Measurements from ENCODE around the gene PRR3. TPM values are rescaled to one million over a fixed set of nuclear protein-coding genes. Genes with fewer than 3 reads are reported as not detected.

The PRR3 gene
- total and polyA plus RNA-seq, 2 experiments from 2014 or later = 10.9 to 15.2 TPM

- TF ChIP-seq STAT1 (IDR thresholded peaks at IDR 0.05; ENCODE audit: unreplicated experiment) = no peak
- TF ChIP-seq POLR2AphosphoS5 (IDR thresholded peaks at IDR 0.05; ENCODE audit: low read depth) = no peak
- TF ChIP-seq EZH2 (IDR thresholded peaks at IDR 0.05; ENCODE audit: low read depth, unreplicated experiment) = no peak
- TF ChIP-seq, protein P1, sequence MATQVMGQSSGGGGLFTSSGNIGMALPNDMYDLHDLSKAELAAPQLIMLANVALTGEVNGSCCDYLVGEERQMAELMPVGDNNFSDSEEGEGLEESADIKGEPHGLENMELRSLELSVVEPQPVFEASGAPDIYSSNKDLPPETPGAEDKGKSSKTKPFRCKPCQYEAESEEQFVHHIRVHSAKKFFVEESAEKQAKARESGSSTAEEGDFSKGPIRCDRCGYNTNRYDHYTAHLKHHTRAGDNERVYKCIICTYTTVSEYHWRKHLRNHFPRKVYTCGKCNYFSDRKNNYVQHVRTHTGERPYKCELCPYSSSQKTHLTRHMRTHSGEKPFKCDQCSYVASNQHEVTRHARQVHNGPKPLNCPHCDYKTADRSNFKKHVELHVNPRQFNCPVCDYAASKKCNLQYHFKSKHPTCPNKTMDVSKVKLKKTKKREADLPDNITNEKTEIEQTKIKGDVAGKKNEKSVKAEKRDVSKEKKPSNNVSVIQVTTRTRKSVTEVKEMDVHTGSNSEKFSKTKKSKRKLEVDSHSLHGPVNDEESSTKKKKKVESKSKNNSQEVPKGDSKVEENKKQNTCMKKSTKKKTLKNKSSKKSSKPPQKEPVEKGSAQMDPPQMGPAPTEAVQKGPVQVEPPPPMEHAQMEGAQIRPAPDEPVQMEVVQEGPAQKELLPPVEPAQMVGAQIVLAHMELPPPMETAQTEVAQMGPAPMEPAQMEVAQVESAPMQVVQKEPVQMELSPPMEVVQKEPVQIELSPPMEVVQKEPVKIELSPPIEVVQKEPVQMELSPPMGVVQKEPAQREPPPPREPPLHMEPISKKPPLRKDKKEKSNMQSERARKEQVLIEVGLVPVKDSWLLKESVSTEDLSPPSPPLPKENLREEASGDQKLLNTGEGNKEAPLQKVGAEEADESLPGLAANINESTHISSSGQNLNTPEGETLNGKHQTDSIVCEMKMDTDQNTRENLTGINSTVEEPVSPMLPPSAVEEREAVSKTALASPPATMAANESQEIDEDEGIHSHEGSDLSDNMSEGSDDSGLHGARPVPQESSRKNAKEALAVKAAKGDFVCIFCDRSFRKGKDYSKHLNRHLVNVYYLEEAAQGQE (IDR thresholded peaks at IDR 0.05; ENCODE audit: unreplicated experiment) = no peak
- TF ChIP-seq ETS1 (IDR thresholded peaks at IDR 0.05) = no peak
- TF ChIP-seq CTCF (conservative IDR thresholded peaks at IDR 0.05; ENCODE audit: low read depth in 2 of 2) = no peak
These were observed 23.4 kb upstream of the PRR3 start (continued) for GRCh38 chr6:30533460-30534294.

DNA sequence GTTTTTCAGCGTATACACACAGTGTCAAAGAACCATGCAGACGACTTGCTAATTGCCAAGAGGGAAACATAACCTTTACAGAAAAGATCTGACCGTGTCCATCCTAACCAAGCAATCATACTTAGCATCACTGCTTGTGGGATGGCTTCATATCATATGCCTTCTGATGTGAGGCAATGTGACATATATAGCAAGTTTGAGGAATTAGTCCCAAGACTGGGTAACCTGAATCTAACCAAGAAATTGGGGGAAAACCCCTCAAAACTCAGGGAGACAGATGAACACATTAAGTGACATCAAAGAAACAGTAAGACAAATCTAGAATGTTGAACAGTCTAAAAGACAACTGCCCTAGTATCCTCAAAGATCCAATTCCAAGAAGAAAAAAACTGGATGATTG lies 19.2 kb upstream of the PRR3 start:
- Mint-ChIP-seq H3K4me1 (peaks cover 9% of the 10 kb centered on the region), H3K27me3 (ENCODE audit: insufficient read depth, low read depth, poor library complexity) (peaks cover 8% of the 10 kb centered on the region), H3K4me3 (no peak overlapping the region), H3K36me3 (ENCODE audit: low read depth) (no peaks in the 10 kb centered on the region), H3K27ac (no peak overlapping the region), H3K9me3 (no peaks in the 10 kb centered on the region)
- peaks cover 7% of the 10 kb centered on the region; the same call in 1 of the 2 replicates for H3K4me1 ChIP-seq (ENCODE audit: insufficient read depth)
- no peaks in the 10 kb centered on the region for H3F3A ChIP-seq (replicated peaks; ENCODE audit: low read depth)
- no peaks in the 10 kb centered on the region for H3K36me3 ChIP-seq (ENCODE audit: insufficient read depth)
- H2AFZ ChIP-seq = no peak overlapping the region
- no peak overlapping the region for H3K4me3 ChIP-seq
- H3K9me2 ChIP-seq (ENCODE audit: insufficient read depth) = no peaks in the 10 kb centered on the region
- no peak overlapping the region for H3K27ac ChIP-seq (ENCODE audit: low read depth)
- H3K4me2 ChIP-seq = no peak overlapping the region
- DNase-seq (ENCODE audit: low spot score) (no peak), ATAC-seq (no peak)
- no peaks in the 10 kb centered on the region; the same call in 1 of the 2 replicates for H4K20me1 ChIP-seq (replicated peaks; ENCODE audit: insufficient read depth)
- no peaks in the 10 kb centered on the region for H3K27me3 ChIP-seq (ENCODE audit: insufficient read depth)
- no peaks in the 10 kb centered on the region for H3K79me2 ChIP-seq (replicated peaks; ENCODE audit: insufficient read depth)
- TF ChIP-seq NANOG (IDR thresholded peaks at IDR 0.05; ENCODE audit: borderline replicate concordance) = no peak
- no peak for TF ChIP-seq ZNF114 (CRISPR knock-in tag; IDR thresholded peaks at IDR 0.05)
- no peak for TF ChIP-seq ETS1 (IDR thresholded peaks at IDR 0.05)
- no peak for TF ChIP-seq POLR2AphosphoS5 (IDR thresholded peaks at IDR 0.05; ENCODE audit: low read depth)
- TF ChIP-seq EZH2 (IDR thresholded peaks at IDR 0.05; ENCODE audit: low read depth, unreplicated experiment) = no peak
- TF ChIP-seq CREB1 (CRISPR knock-in tag; IDR thresholded peaks at IDR 0.05; ENCODE audit: low read depth) = no peak
- TF ChIP-seq CTCF (conservative IDR thresholded peaks at IDR 0.05; ENCODE audit: low read depth in 2 of 2) = no peak
- no peak for TF ChIP-seq JUNB (IDR thresholded peaks at IDR 0.05; ENCODE audit: unreplicated experiment)
- no peak for TF ChIP-seq ZNF331 (CRISPR knock-in tag; IDR thresholded peaks at IDR 0.05; ENCODE audit: low read depth)
